HK-2 (cell line): ENCODE results near the gene NSUN6.
A peak's percentile ranks its signal among the peaks of the same experiment; 100 is the strongest.
"Not testable (repeated sequence)": the region's sequence is repeated elsewhere in the genome, so short reads cannot be mapped to it uniquely, and the experiment has no call there.

Source experiments
- DNase-seq: peaks from one replicate; pipeline ENCODE4 v3.0.0-alpha.2; 2018; ENCODE audit not compliant: unreplicated experiment

NSUN6 gene

GRCh38 chr10:18610517-18610916 is 40.9 kb downstream of the NSUN6 start:
- peak; percentile 44 for DNase-seq

- no peak for DNase-seq
Measured at GRCh38 chr10:18608596-18608995, 42.8 kb downstream of the NSUN6 start.

GRCh38 chr10:18607503-18608378 is 43.6 kb downstream of the NSUN6 start:
- no peak for DNase-seq

GRCh38 chr10:18606051-18606695 is 45.2 kb downstream of the NSUN6 start:
- DNase-seq, result no peak

GRCh38 chr10:18601321-18601720 is 50.1 kb downstream of the NSUN6 start:
- no peak for DNase-seq

- no peak for DNase-seq
Measured at GRCh38 chr10:18599392-18599791, 52.0 kb downstream of the NSUN6 start.

- peak; percentile 8 for DNase-seq
Measured at GRCh38 chr10:18594574-18595156, 56.7 kb downstream of the NSUN6 start.

- DNase-seq, result not testable (repeated sequence)
Measured at GRCh38 chr10:18591141-18591540, 60.2 kb downstream of the NSUN6 start.

- DNase-seq, result not testable (repeated sequence)
Measured at GRCh38 chr10:18586637-18587036, 64.8 kb downstream of the NSUN6 start.

- no peak for DNase-seq
Measured at GRCh38 chr10:18583575-18584270, 67.7 kb downstream of the NSUN6 start.

- peak; percentile 11 for DNase-seq
Measured at GRCh38 chr10:18582803-18583202, 68.6 kb downstream of the NSUN6 start.

- no peak for DNase-seq
Measured at GRCh38 chr10:18577823-18578685, 73.3 kb downstream of the NSUN6 start.

GRCh38 chr10:18576586-18576985 is 74.8 kb downstream of the NSUN6 start:
- no peak for DNase-seq

- no peak for DNase-seq
Measured at GRCh38 chr10:18572959-18573561, 78.3 kb downstream of the NSUN6 start.

- no peak for DNase-seq
Measured at GRCh38 chr10:18571780-18572179, 79.6 kb downstream of the NSUN6 start.

- DNase-seq, result no peak
Measured at GRCh38 chr10:18571076-18571475, 80.3 kb downstream of the NSUN6 start.

GRCh38 chr10:18570386-18570785 is 81.0 kb downstream of the NSUN6 start:
- DNase-seq, result not testable (repeated sequence)

- DNase-seq, result no peak
Measured at GRCh38 chr10:18567343-18567856, 84.0 kb downstream of the NSUN6 start.

GRCh38 chr10:18566177-18566576 is 85.2 kb downstream of the NSUN6 start:
- DNase-seq, result no peak

- DNase-seq, result no peak
Measured at GRCh38 chr10:18565006-18565405, 86.4 kb downstream of the NSUN6 start.
